Thyroid gland (tissue), 4 donors: ENCODE measurements around the gene ZNF469. TPM values are rescaled to one million over a fixed set of nuclear protein-coding genes. Genes with fewer than 3 reads are reported as not detected.

Experiments
- DNase-seq, 2 donors: peaks; one replicate each; pipeline ENCODE4 v3.0.0-alpha.2; 2019
- H3K27ac ChIP-seq, 3 donors: fragments of 200-600 bp; sonication (generic); 1 replicate in 2 of 3; 2 replicates in 1 of 3; pipeline ENCODE4 v1.5.1; 2016 to 2019; ENCODE audit warnings: mild to moderate bottlenecking in 1 of 3, moderate library complexity in 1 of 3
- H3K27me3 ChIP-seq: fragments of 200-600 bp; sonication (generic); one replicate; pipeline ENCODE4 v1.5.1; 2019
- H3K36me3 ChIP-seq, 2 donors: fragments of 200-600 bp; sonication (generic); one replicate each; pipeline ENCODE4 v1.5.1; 2016 to 2019
- H3K4me1 ChIP-seq, 2 donors: fragments of 200-600 bp; sonication (generic); one replicate each; pipeline ENCODE4 v1.5.1; 2017 to 2019
- H3K4me3 ChIP-seq, 3 donors: fragments of 200-600 bp; sonication (generic); replicated peaks in 1 of 3; 1 replicate in 2 of 3; 2 replicates in 1 of 3; pipeline ENCODE4 v1.5.1; 2016; ENCODE audit warnings: mild to moderate bottlenecking in 1 of 3
- H3K9me3 ChIP-seq: fragments of 200-600 bp; sonication (generic); one replicate; pipeline ENCODE4 v1.5.1; 2017
- CTCF ChIP-seq, 6 experiments: fragments of 200-600 bp in 3 of 6; fragments of 450-650 bp in 3 of 6; sonication (generic) in 3 of 6; IDR thresholded peaks; one replicate each; pipeline ENCODE4 v1.5.1; 2016 to 2019; ENCODE audit warnings: antibody characterized with exemption in 6 of 6, mild to moderate bottlenecking in 2 of 6, inconsistent platforms in 1 of 6, moderate library complexity in 1 of 6
- POLR2A ChIP-seq, 2 donors: fragments of 450-650 bp; IDR thresholded peaks; one replicate each; pipeline ENCODE4 v1.6.1; 2017; ENCODE audit warnings: antibody characterized with exemption in 2 of 2, mild to moderate bottlenecking in 2 of 2, moderate library complexity in 1 of 2
- WGBS, 2 donors: methylation state at CpG; one replicate each; pipeline ENCODE4 v1.1.5; 2017; 5-methylcytosine and 5-hydroxymethylcytosine counted together
- intact Hi-C: fragments of 100-400 bp; cut with DNase I; formaldehyde crosslinking; loops from one replicate; pipeline ENCODE4 v1.15.1; 2023
- total RNA-seq, 4 donors: library from RNA; depleted of rRNA; stranded (reverse); fragments of >200 nt; gene quantifications; one replicate each; pipeline ENCODE4 v1.2.3, GENCODE V29; 2016

Gene ZNF469
- total RNA-seq, 4 donors from 2014 or later = 0.22 to 0.96 (median 0.32) TPM

GRCh38 chr16:88345031-88345720 is 37.6 kb upstream of the ZNF469 start:
- H3K27me3 ChIP-seq = no peaks in the 10 kb centered on the region
- 77 to 85% methylated on average over 13 to 14 of the region's 18 CpGs for WGBS, 2 donors
- DNase-seq = no peak
- H3K27ac ChIP-seq = no peak overlapping the region
- intact Hi-C loops = no loop called here
- H3K36me3 ChIP-seq = no peaks in the 10 kb centered on the region
- TF ChIP-seq POLR2A (IDR thresholded peaks at IDR 0.05) (no peak), CTCF (IDR thresholded peaks at IDR 0.05) (no peak)
- H3K4me3 ChIP-seq = no peak overlapping the region
- H3K4me1 ChIP-seq = no peaks in the 10 kb centered on the region
- no peaks in the 10 kb centered on the region for H3K9me3 ChIP-seq

GRCh38 chr16:88345721-88346560 is 36.8 kb upstream of the ZNF469 start:
- Histone ChIP-seq H3K27me3 (no peaks in the 10 kb centered on the region), H3K4me1 (no peaks in the 10 kb centered on the region), H3K27ac (no peak overlapping the region), H3K36me3 (no peaks in the 10 kb centered on the region), H3K9me3 (no peaks in the 10 kb centered on the region), H3K4me3 (no peak overlapping the region)
- TF ChIP-seq POLR2A (IDR thresholded peaks at IDR 0.05) (no peak), CTCF (IDR thresholded peaks at IDR 0.05) (no peak)
- WGBS, 2 donors = 80 to 88% methylated on average over 26 to 32 of the region's 32 CpGs
- no peak for DNase-seq
- intact Hi-C loops = no loop called here

DNA sequence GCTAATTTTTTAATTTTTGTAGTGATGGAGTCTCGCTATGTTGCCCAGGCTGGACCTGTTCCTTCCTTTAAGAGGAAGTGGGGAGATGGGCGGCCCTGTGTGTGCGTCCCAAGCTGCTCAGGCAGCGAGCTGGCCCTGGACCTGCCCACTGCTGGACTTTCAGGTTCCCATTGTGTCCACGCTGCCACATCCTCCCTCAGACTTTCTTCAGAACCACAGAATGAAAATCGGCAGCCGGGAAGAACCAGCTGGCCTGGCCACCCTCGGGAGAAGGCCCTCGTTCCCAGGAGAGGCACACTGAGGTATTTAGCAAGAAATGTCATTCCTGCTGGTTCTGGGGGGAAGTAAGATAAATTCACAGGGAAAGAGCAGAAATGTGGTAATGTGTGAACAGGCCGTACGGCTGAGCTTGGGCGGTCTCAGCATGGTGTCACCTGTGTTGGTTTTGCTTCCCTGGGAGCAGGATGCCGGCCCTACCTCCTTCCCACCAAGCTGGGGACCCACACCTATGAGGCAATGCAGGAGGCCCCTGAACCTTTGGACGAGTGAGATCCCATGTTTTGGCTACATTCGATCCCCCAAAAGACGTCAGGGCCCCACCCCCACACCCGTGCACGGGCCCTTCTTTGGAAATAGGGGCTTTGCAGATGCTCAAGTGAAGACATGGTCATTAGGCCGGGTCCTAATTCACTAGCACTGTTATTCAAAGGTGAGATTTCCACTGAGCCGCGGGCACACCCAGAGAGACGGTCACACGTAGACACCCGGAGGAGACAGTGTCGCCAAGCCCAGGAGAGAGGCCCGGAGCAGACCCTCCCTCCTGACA is 35.9 kb upstream of the ZNF469 start:
- Histone ChIP-seq H3K36me3 (no peaks in the 10 kb centered on the region), H3K4me3 (no peak overlapping the region), H3K27ac (no peak overlapping the region), H3K9me3 (no peaks in the 10 kb centered on the region), H3K4me1 (no peaks in the 10 kb centered on the region), H3K27me3 (no peaks in the 10 kb centered on the region)
- TF ChIP-seq POLR2A (IDR thresholded peaks at IDR 0.05) = no peak
- no peak for TF ChIP-seq CTCF (IDR thresholded peaks at IDR 0.05)
- WGBS, 2 donors = 91% methylated on average over 25 to 26 of the region's 26 CpGs
- intact Hi-C loops = no loop called here
- no peak for DNase-seq

DNA sequence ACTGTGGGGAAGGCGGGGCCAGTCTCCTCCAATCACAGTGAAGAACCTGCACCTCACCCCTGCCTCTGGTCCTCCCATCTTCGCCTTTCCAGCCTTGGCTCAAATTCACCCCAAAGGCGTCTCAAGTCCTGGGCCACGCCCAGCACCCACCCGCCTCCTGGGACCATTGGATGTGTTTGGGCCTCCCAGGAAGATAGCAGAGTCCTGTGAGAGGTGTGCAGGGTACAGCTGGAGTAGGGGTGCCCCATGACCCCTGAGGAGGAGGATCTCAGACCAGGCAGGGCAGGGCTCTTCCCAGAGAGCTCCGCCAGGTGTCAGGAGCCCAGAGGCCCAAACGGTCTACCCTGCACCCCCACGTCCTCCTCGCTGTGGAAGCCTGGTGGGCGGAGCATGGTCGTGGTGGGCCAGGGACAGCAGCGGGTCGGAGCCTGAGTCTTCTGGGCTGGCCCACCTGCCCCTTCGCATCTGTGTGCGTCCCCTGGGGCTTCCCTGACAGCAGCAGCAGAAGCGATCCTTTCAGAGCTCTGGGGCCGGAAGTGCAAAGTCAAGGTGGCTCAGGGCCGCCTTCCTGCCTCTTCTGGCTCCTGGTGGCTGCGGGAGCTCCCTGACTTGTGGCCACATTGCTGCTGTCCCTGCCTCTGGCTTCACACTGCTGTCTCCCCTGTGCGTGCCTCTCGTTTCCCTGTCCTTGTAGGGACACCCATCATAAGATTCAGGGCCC is 34.9 kb upstream of the ZNF469 start:
- Histone ChIP-seq H3K27me3 (no peaks in the 10 kb centered on the region), H3K36me3 (no peaks in the 10 kb centered on the region), H3K4me3 (no peak overlapping the region), H3K27ac (no peak overlapping the region), H3K4me1 (no peaks in the 10 kb centered on the region), H3K9me3 (no peaks in the 10 kb centered on the region)
- 93% methylated on average over 7 to 11 of the region's 21 CpGs for WGBS, 2 donors
- no peak for DNase-seq
- intact Hi-C loops = no loop called here
- TF ChIP-seq POLR2A (IDR thresholded peaks at IDR 0.05) = no peak
- no peak for TF ChIP-seq CTCF (IDR thresholded peaks at IDR 0.05)
